ENCODE results near the gene CDON.

GRCh38 chr11:125932301-125932700 lies 130.4 kb downstream of the CDON start:
- TF ChIP-seq CTCF (IDR thresholded peaks at IDR 0.05) = no peak
- TF ChIP-seq POLR2A (IDR thresholded peaks at IDR 0.05) = no peak
- no peak for TF ChIP-seq POLR2AphosphoS5 (IDR thresholded peaks at IDR 0.05)
